ENCODE results near the gene MXD1.

- TF ChIP-seq CTCF (IDR thresholded peaks at IDR 0.05; ENCODE audit: poor library complexity) (no peak), EZH2 (IDR thresholded peaks at IDR 0.05; ENCODE audit: borderline replicate concordance) (no peak), EZH2phosphoT487 (IDR thresholded peaks at IDR 0.05; ENCODE audit: low read depth, severe bottlenecking, unreplicated experiment) (no peak)
Measured at GRCh38 chr2:69914950-69915945, at the start of gene MXD1.

Measured in hepatocyte (in vitro differentiated cells).